K562 (cell line): ENCODE results near the gene MLST8. TPM values are rescaled to one million over a fixed set of nuclear protein-coding genes. Genes with fewer than 3 reads are reported as not detected.

Experiments
- CBX3 ChIP-seq, 2 experiments: IDR thresholded peaks; 1 replicate in 1 of 2; 2 replicates in 1 of 2; pipeline ENCODE4 v1.6.1; 2012; ENCODE audit warnings: inconsistent platforms in 2 of 2, low read length in 2 of 2, borderline replicate concordance in 1 of 2, control low read depth in 1 of 2
- CREB1 ChIP-seq, 2 experiments: sonication (generic) in 1 of 2; formaldehyde crosslinking in 1 of 2; IDR thresholded peaks; 2 replicates each; pipeline versions ENCODE4 v1.6.1 to v1.8.0; 2012 to 2022; ENCODE audit warnings: inconsistent platforms in 1 of 2, mild to moderate bottlenecking in 1 of 2, missing genetic modification reagents in 1 of 2, moderate library complexity in 1 of 2
- E2F3 ChIP-seq: fragments of 250-450 bp; sonication (Bioruptor Pico); IDR thresholded peaks from 2 replicates; pipeline ENCODE4 v1.4.0; 2020; ENCODE audit warnings: mild to moderate bottlenecking
- HBP1 ChIP-seq: fragments of 450-650 bp; formaldehyde crosslinking; IDR thresholded peaks from 2 replicates; pipeline ENCODE4 v1.4.0; 2022; ENCODE audit warnings: missing genetic modification characterization
- HNRNPL ChIP-seq: fragments of 200-400 bp; formaldehyde crosslinking; IDR thresholded peaks from 2 replicates; pipeline ENCODE4 v1.6.1; 2017; ENCODE audit warnings: low read depth, mild to moderate bottlenecking, low read length
- HNRNPLL ChIP-seq: fragments of 200-400 bp; formaldehyde crosslinking; IDR thresholded peaks from 2 replicates; pipeline ENCODE4 v1.6.1; 2017; ENCODE audit warnings: low read length, low read depth, mild to moderate bottlenecking; ENCODE audit not compliant: poor library complexity, severe bottlenecking
- KLF13 ChIP-seq: fragments of 450-650 bp; IDR thresholded peaks from 2 replicates; pipeline ENCODE4 v1.6.1; 2016; ENCODE audit warnings: missing genetic modification characterization, low read depth, mild to moderate bottlenecking, missing compliant biosample characterization, moderate library complexity, borderline replicate concordance
- KLF16 ChIP-seq: IDR thresholded peaks from 2 replicates; pipeline ENCODE4 v1.6.1; 2016; ENCODE audit warnings: antibody characterized with exemption
- MEF2D ChIP-seq: conservative IDR thresholded peaks from 2 replicates; pipeline ENCODE4 v1.6.1; 2016; ENCODE audit warnings: low read depth, missing genetic modification characterization, missing compliant biosample characterization
- MYBL2 ChIP-seq, 2 experiments: fragments of 450-650 bp in 1 of 2; sonication (generic) in 1 of 2; formaldehyde crosslinking in 1 of 2; IDR thresholded peaks; 2 replicates each; pipeline versions ENCODE4 v1.6.1 to v1.8.1; 2017 to 2022; ENCODE audit warnings: borderline replicate concordance in 1 of 2, inconsistent platforms in 1 of 2, low read depth in 1 of 2, mild to moderate bottlenecking in 1 of 2, missing genetic modification reagents in 1 of 2, moderate library complexity in 1 of 2
- NRF1 ChIP-seq, 2 experiments: fragments of 450-650 bp; IDR thresholded peaks in 1 of 2; conservative IDR thresholded peaks in 1 of 2; 2 replicates each; pipeline ENCODE4 v1.6.1; 2014; ENCODE audit warnings: mild to moderate bottlenecking in 2 of 2
- STAT6 ChIP-seq: sonication (generic); formaldehyde crosslinking; IDR thresholded peaks from 2 replicates; pipeline ENCODE4 v1.8.1; 2023; ENCODE audit warnings: mild to moderate bottlenecking, missing genetic modification reagents
- ZHX1 ChIP-seq: fragments of 150-350 bp; conservative IDR thresholded peaks from 2 replicates; pipeline ENCODE4 v1.6.1; 2014; ENCODE audit warnings: low read length
- ZNF431 ChIP-seq: sonication (generic); formaldehyde crosslinking; IDR thresholded peaks from 2 replicates; pipeline ENCODE4 v1.8.0; 2022; ENCODE audit warnings: mild to moderate bottlenecking, missing genetic modification reagents
- polyA plus RNA-seq, 8 experiments: library from polyadenylated mRNA; depleted of rRNA in 4 of 8; stranded (reverse) in 5 of 8; unstranded in 3 of 8; fragments of >200 nt; fragmentation: Nextera tagmentation in 2 of 8; fragmentation: Illumina TruSeq in 1 of 8; extraction: Ambion mirVana in 2 of 8; extraction: Trizol in 1 of 8; gene quantifications; 2 replicates each; pipeline versions ENCODE4 v1.2.1 to v1.2.3, GENCODE V29; 2011 to 2014; ENCODE audit warnings: inconsistent platforms in 1 of 8, missing spikeins in 1 of 8
- total RNA-seq, 7 experiments: library from RNA; depleted of rRNA in 6 of 7; stranded (reverse); fragments of >200 nt in 6 of 7; fragmentation: Illumina TruSeq in 2 of 7; extraction: Trizol in 2 of 7; gene quantifications; 2 replicates each; pipeline versions ENCODE4 v1.2.1 to v1.2.3, GENCODE V29; 2011 to 2021; ENCODE audit warnings: low replicate concordance in 1 of 7
- TF ChIP-seq, protein P1 (sequence below): fragments of 250-450 bp; sonication (Bioruptor Pico); IDR thresholded peaks from 2 replicates; pipeline ENCODE4 v1.9.0; 2021; ENCODE audit warnings: mild to moderate bottlenecking, inconsistent platforms

The MLST8 gene
- total and polyA plus RNA-seq, 9 of the 15 experiments (the other 6 are each of a cell fraction or from before 2014, with no cell fraction given) = 1.5 to 116 (median 43.3) TPM

DNA sequence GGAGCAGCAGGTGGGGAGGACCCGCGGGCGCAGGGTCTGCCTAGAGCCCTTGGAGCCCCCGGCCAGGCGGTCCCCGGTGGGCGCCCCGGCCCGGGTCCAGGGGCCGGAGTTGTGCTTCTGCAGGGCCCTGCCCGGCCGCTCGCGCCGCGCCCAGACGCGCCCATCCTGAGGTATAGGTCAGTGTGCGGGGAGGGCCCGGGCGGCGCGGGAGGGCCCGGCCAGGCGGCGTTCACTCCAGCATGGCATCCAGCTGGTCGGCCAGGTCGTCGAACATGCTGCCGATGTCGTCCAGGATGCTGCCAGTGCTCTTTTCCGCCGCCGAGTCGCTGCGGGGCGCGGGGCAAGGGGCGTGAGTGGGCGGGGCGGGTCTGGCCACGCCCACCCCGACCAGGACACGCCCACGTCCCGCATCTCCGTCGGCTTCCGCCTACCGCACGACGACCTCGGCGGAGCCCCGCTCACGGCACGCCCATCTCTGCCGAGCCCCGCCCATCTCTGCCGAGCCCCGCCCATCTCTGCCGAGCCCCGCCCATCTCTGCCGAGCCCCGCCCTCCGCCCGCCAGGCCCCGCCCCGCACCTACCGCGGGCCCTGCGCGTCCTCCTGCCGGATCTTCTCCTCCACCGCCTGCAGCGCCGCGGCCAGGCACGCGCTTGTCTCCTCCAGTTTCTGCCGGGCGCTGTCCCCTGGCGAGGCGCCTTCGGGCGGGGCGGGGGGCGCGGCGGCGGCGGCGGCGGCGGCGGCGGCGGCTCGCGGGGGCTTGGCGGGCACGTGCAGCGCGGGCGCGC lies 26.7 kb upstream of the MLST8 start (continued):
- no peak for TF ChIP-seq STAT6 (CRISPR knock-in tag)
- TF ChIP-seq NRF1 (conservative IDR thresholded peaks at IDR 0.05 in 1 of 2, IDR thresholded peaks at IDR 0.05 in 1 of 2) = peak; percentile 69 to 74
- TF ChIP-seq HNRNPLL = no peak
- TF ChIP-seq E2F3 = no peak
- peak; percentile 74 for TF ChIP-seq ZNF431
- TF ChIP-seq MEF2D (tag) = no peak
- TF ChIP-seq ZHX1 = no peak
- no peak for TF ChIP-seq HBP1
- peak; percentile 8; the same call in 1 of the 2 replicates for TF ChIP-seq KLF16
- TF ChIP-seq, protein P1, sequence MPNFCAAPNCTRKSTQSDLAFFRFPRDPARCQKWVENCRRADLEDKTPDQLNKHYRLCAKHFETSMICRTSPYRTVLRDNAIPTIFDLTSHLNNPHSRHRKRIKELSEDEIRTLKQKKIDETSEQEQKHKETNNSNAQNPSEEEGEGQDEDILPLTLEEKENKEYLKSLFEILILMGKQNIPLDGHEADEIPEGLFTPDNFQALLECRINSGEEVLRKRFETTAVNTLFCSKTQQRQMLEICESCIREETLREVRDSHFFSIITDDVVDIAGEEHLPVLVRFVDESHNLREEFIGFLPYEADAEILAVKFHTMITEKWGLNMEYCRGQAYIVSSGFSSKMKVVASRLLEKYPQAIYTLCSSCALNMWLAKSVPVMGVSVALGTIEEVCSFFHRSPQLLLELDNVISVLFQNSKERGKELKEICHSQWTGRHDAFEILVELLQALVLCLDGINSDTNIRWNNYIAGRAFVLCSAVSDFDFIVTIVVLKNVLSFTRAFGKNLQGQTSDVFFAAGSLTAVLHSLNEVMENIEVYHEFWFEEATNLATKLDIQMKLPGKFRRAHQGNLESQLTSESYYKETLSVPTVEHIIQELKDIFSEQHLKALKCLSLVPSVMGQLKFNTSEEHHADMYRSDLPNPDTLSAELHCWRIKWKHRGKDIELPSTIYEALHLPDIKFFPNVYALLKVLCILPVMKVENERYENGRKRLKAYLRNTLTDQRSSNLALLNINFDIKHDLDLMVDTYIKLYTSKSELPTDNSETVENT (CRISPR knock-in tag) = peak; percentile 45; the same call in 1 of the 2 replicates
- peak; percentile 56; the same call in 1 of the 2 replicates for TF ChIP-seq CREB1 (IDR thresholded peaks at IDR 0.05)
- no peak for TF ChIP-seq CREB1 (CRISPR knock-in tag; IDR thresholded peaks at IDR 0.05)
- peak in 1 of 2 experiments; percentile 55; a peak in 1 of 3 replicates for TF ChIP-seq CBX3 (IDR thresholded peaks at IDR 0.05; ENCODE audit: borderline replicate concordance in 1 of 2, low read length in 2 of 2)
- TF ChIP-seq HNRNPL = peak; percentile 28; the same call in 1 of the 2 replicates
- TF ChIP-seq KLF13 (tag) = 0 out of 2 replicates have a peak, but pooled peaks have one; percentile 25
- TF ChIP-seq MYBL2 (IDR thresholded peaks at IDR 0.05; ENCODE audit: low read depth) = no peak
- TF ChIP-seq MYBL2 (CRISPR knock-in tag; IDR thresholded peaks at IDR 0.05; ENCODE audit: borderline replicate concordance) = no peak
